Endothelial cell of umbilical vein (primary cell): ENCODE results near the gene MARCHF6. TPM values are rescaled to one million over a fixed set of nuclear protein-coding genes. Genes with fewer than 3 reads are reported as not detected.

Source experiments
- BruUV-seq: library from RNA; stranded (reverse); fragments of 400-500 nt; replicated peaks from 2 replicates; lab custom pipeline; 2021; lab: Mats Ljungman, UMichigan
- CTCF ChIA-PET: fragments of 300-600, 350-600 bp; sonication (Branson Sonifier 250); formaldehyde crosslinking; loops from one replicate; lab custom pipeline; 2021; ENCODE audit warnings: antibody characterized with exemption, inconsistent platforms; lab: Charles Lee
- POLR2A ChIA-PET: fragments of 300-600, 350-600 bp; sonication (Branson Sonifier 250); formaldehyde crosslinking; loops from one replicate; lab custom pipeline; 2021; ENCODE audit warnings: antibody characterized with exemption, inconsistent platforms; lab: Charles Lee
- DNase-seq: peaks from one replicate; pipeline ENCODE4 v3.0.0-alpha.2; 2011; ENCODE audit warnings: low read depth, low spot score
- FAIRE-seq: peaks from 2 replicates; lab custom pipeline; 2011; peaks lifted over from hg19 to GRCh38; lab: Jason Lieb, UNC
- H2AFZ ChIP-seq: 2 replicates; pipeline ENCODE4 v1.6.0; 2012; ENCODE audit warnings: low read depth, low read length, control low read depth, inconsistent platforms
- H3K27ac ChIP-seq: 2 replicates; pipeline ENCODE4 v1.5.1; 2011; ENCODE audit warnings: low read depth, mild to moderate bottlenecking, control low read depth, low read length, moderate library complexity; ENCODE audit not compliant: insufficient read depth
- H3K27me3 ChIP-seq, 2 experiments: 2 replicates each; pipeline versions ENCODE4 v1.6.0 to v1.6.1; 2011; ENCODE audit warnings: low read length in 2 of 2, mixed read lengths in 1 of 2; ENCODE audit not compliant: control insufficient read depth in 2 of 2, insufficient read depth in 2 of 2
- H3K36me3 ChIP-seq, 2 experiments: 2 replicates in 1 of 2; 3 replicates in 1 of 2; pipeline ENCODE4 v1.5.1; 2011; ENCODE audit warnings: low read length in 2 of 2, mild to moderate bottlenecking in 1 of 2, moderate library complexity in 1 of 2; ENCODE audit not compliant: control insufficient read depth in 2 of 2, insufficient read depth in 2 of 2; ENCODE audit errors: extremely low read depth in 1 of 2
- H3K4me1 ChIP-seq: 3 replicates; pipeline ENCODE4 v1.5.1; 2011; ENCODE audit warnings: mild to moderate bottlenecking, low read length; ENCODE audit not compliant: control insufficient read depth, insufficient read depth; ENCODE audit errors: extremely low read depth
- H3K4me2 ChIP-seq: 2 replicates; pipeline ENCODE4 v1.6.1; 2011; ENCODE audit warnings: low read length, control low read depth, mixed read lengths; ENCODE audit not compliant: insufficient read depth
- H3K4me3 ChIP-seq, 3 experiments: fragments of 200-600 bp in 1 of 3; sonication (generic), shearing (Covaris generic) in 1 of 3; replicated peaks in 1 of 3; 2 replicates each; pipeline ENCODE4 v1.5.1; 2011 to 2016; ENCODE audit warnings: control low read depth in 3 of 3, low read length in 3 of 3, mild to moderate bottlenecking in 2 of 3, inconsistent platforms in 1 of 3, low read depth in 1 of 3, moderate library complexity in 1 of 3; ENCODE audit not compliant: insufficient read depth in 1 of 3
- H3K79me2 ChIP-seq: 2 replicates; pipeline ENCODE4 v1.6.0; 2012; ENCODE audit warnings: low read length, inconsistent platforms; ENCODE audit not compliant: control insufficient read depth, insufficient read depth
- H3K9ac ChIP-seq: replicated peaks from 2 replicates; pipeline ENCODE3; 2011; ENCODE audit warnings: low read length, control low read depth; ENCODE audit not compliant: insufficient read depth; ENCODE audit errors: extremely low read depth
- H3K9me1 ChIP-seq: replicated peaks from 3 replicates; pipeline ENCODE4 v1.6.0; 2011; ENCODE audit warnings: mild to moderate bottlenecking, low read length; ENCODE audit not compliant: control insufficient read depth, insufficient read depth; ENCODE audit errors: extremely low read depth
- H3K9me3 ChIP-seq: replicated peaks from 2 replicates; pipeline ENCODE4 v1.5.1; 2012; ENCODE audit warnings: low read length, inconsistent platforms; ENCODE audit not compliant: control insufficient read depth, insufficient read depth
- H4K20me1 ChIP-seq: replicated peaks from 2 replicates; pipeline ENCODE3; 2011; ENCODE audit warnings: mild to moderate bottlenecking, low read length; ENCODE audit not compliant: control insufficient read depth, insufficient read depth; ENCODE audit errors: extremely low read depth
- EZH2 ChIP-seq: IDR thresholded peaks from 2 replicates; pipeline ENCODE4 v1.6.1; 2012; ENCODE audit warnings: borderline replicate concordance, low read depth, mild to moderate bottlenecking, moderate library complexity, low read length, inconsistent platforms; ENCODE audit not compliant: severe bottlenecking
- FOS ChIP-seq: IDR thresholded peaks from 2 replicates; pipeline ENCODE4 v1.6.1; 2011; ENCODE audit warnings: mild to moderate bottlenecking, low read length, moderate library complexity, borderline replicate concordance; ENCODE audit not compliant: insufficient read depth
- GATA2 ChIP-seq: IDR thresholded peaks from 2 replicates; pipeline ENCODE4 v1.7.0; 2011; ENCODE audit warnings: low read depth, mild to moderate bottlenecking, moderate library complexity, mixed read lengths, low read length; ENCODE audit not compliant: insufficient read length, insufficient read depth
- JUN ChIP-seq: IDR thresholded peaks from 2 replicates; pipeline ENCODE4 v1.6.1; 2011; ENCODE audit warnings: borderline replicate concordance, low read depth; ENCODE audit not compliant: insufficient read length, insufficient read depth
- MAX ChIP-seq: IDR thresholded peaks from 2 replicates; pipeline ENCODE4 v1.6.1; 2011; ENCODE audit not compliant: insufficient read depth, insufficient read length
- MYC ChIP-seq: IDR thresholded peaks from one replicate; pipeline ENCODE4 v1.6.1; 2011; ENCODE audit warnings: mild to moderate bottlenecking, low read depth, low read length
- POLR2A ChIP-seq: IDR thresholded peaks from 2 replicates; pipeline ENCODE4 v1.6.1; 2012; ENCODE audit warnings: low read depth, mild to moderate bottlenecking, control low read depth, low read length
- POLR2AphosphoS5 ChIP-seq: IDR thresholded peaks from 2 replicates; pipeline ENCODE4 v1.6.1; 2012; ENCODE audit warnings: low read depth, mild to moderate bottlenecking, control low read depth, low read length, moderate library complexity; ENCODE audit not compliant: insufficient read depth
- dilution Hi-C: fragments of 300-500 bp; cut with MboI; formaldehyde crosslinking; loops from one replicate; pipeline ENCODE4 v1.15.0; 2019; ENCODE audit warnings: low sequenced_read_pairs; ENCODE audit not compliant: extremely low pct_ligation_motif_present
- intact Hi-C: fragments of 100-400 bp; cut with micrococcal nuclease; formaldehyde crosslinking; loops from one replicate; pipeline ENCODE4 v1.10.0; 2022
- polyA plus RNA-seq, 4 experiments: library from polyadenylated mRNA; depleted of rRNA in 3 of 4; stranded (reverse) in 3 of 4; unstranded in 1 of 4; fragments of >200 nt; gene quantifications; 2 replicates each; pipeline versions ENCODE4 v1.2.1 to v1.2.3, GENCODE V29; 2011 to 2012; ENCODE audit warnings: missing spikeins in 1 of 4
- small RNA-seq: library from RNA; depleted of rRNA; stranded (forward); fragments of <200 nt; gene quantifications from one replicate; pipeline ENCODE3, GENCODE V24; 2012; ENCODE audit warnings: low replicate concordance, low read depth; ENCODE audit not compliant: insufficient read depth, insufficient read length
- total RNA-seq: library from RNA; stranded (reverse); gene quantifications from 2 replicates; pipeline ENCODE4 v1.2.3, GENCODE V29; 2021
- TF ChIP-seq, protein P1 (sequence below), 2 donors: IDR thresholded peaks; 1 replicate in 1 of 2; 2 replicates in 1 of 2; pipeline ENCODE4 v1.5.1; 2011; ENCODE audit warnings: low read length in 2 of 2, mild to moderate bottlenecking in 2 of 2, moderate library complexity in 2 of 2, control low read depth in 1 of 2, inconsistent platforms in 1 of 2, low read depth in 1 of 2; ENCODE audit not compliant: insufficient read depth in 1 of 2; ENCODE audit errors: extremely low read depth in 1 of 2

The MARCHF6 gene
- total and polyA plus RNA-seq, 2 donors (not counting 3 experiments of a cell fraction or from before 2014, with no cell fraction given), result 108 to 112 TPM

- Histone ChIP-seq H3K36me3 (peaks cover 16 to 23% of the 10 kb centered on the region in 2 experiments), H3K9me3 (no peaks in the 10 kb centered on the region), H3K27me3 (no peaks in the 10 kb centered on the region), H3K4me3 (no peak overlapping the region), H2AFZ (no peak overlapping the region), H4K20me1 (no peaks in the 10 kb centered on the region), H3K4me2 (no peak overlapping the region), H3K4me1 (no peaks in the 10 kb centered on the region), H3K27ac (no peak overlapping the region), H3K9me1 (no peaks in the 10 kb centered on the region), H3K9ac (no peak overlapping the region), H3K79me2 (no peaks in the 10 kb centered on the region)
- dilution Hi-C loops, result loop anchor here (25.0 kb wide), 1 partner anchor 139 kb away; the partner anchor contains the start of gene CCT5
- CTCF ChIA-PET, result interaction anchor here (1.0 kb wide), 1 partner anchor 117 kb away, joined by 3 read pairs; no protein-coding TSS in a partner anchor
- intact Hi-C loops, result no loop called here
- POLR2A ChIA-PET, result no interaction called here
- no peak for FAIRE-seq
- TF ChIP-seq MYC (no peak), FOS (no peak), GATA2 (no peak), JUN (no peak), POLR2A (no peak), MAX (no peak), EZH2 (no peak), POLR2AphosphoS5 (no peak)
- TF ChIP-seq, protein P1, sequence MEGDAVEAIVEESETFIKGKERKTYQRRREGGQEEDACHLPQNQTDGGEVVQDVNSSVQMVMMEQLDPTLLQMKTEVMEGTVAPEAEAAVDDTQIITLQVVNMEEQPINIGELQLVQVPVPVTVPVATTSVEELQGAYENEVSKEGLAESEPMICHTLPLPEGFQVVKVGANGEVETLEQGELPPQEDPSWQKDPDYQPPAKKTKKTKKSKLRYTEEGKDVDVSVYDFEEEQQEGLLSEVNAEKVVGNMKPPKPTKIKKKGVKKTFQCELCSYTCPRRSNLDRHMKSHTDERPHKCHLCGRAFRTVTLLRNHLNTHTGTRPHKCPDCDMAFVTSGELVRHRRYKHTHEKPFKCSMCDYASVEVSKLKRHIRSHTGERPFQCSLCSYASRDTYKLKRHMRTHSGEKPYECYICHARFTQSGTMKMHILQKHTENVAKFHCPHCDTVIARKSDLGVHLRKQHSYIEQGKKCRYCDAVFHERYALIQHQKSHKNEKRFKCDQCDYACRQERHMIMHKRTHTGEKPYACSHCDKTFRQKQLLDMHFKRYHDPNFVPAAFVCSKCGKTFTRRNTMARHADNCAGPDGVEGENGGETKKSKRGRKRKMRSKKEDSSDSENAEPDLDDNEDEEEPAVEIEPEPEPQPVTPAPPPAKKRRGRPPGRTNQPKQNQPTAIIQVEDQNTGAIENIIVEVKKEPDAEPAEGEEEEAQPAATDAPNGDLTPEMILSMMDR (IDR thresholded peaks at IDR 0.05; ENCODE audit: extremely low read depth in 1 of 2, insufficient read depth in 1 of 2, low read depth in 1 of 2, low read length in 2 of 2), result no peak
- BruUV-seq, result no TSS peak
- no peak for DNase-seq
Measured at GRCh38 chr5:10401498-10401897, 48.0 kb downstream of the MARCHF6 start.

Small RNA genes lying within 50 kb of the gene (small RNA-seq; reads per million reads assigned to genes)
- not detected for gene RF00019

Other genes with a start within 250 kb of the MARCHF6 start
- gene ATPSCKMT, start 103.8 kb upstream of the MARCHF6 start, total RNA-seq, result 16.7 and 19.7 TPM in 2 replicates
- 11.4 and 25.4 TPM in 2 replicates for gene ATPSCKMT, start 103.8 kb upstream of the MARCHF6 start, polyA plus RNA-seq
- 323 and 343 TPM in 2 replicates for gene CCT5, start 103.4 kb upstream of the MARCHF6 start, total RNA-seq
- gene CCT5, start 103.4 kb upstream of the MARCHF6 start, polyA plus RNA-seq, result 232 and 386 TPM in 2 replicates
- 14.3 and 15.9 TPM in 2 replicates for gene CMBL, start 45.8 kb upstream of the MARCHF6 start, total RNA-seq
- gene CMBL, start 45.8 kb upstream of the MARCHF6 start, polyA plus RNA-seq, result 19.8 and 23.9 TPM in 2 replicates
- gene ROPN1L, start 88.2 kb downstream of the MARCHF6 start, total RNA-seq, result 0.55 and 0.60 TPM in 2 replicates
- gene ROPN1L, start 88.2 kb downstream of the MARCHF6 start, polyA plus RNA-seq, result 0.13 and 0.30 TPM in 2 replicates
- gene ANKRD33B, start 210.4 kb downstream of the MARCHF6 start, total RNA-seq, result 4.4 and 5.4 TPM in 2 replicates
- gene ANKRD33B, start 210.4 kb downstream of the MARCHF6 start, polyA plus RNA-seq, result 2.0 and 2.4 TPM in 2 replicates